C4-2B (cell line): ENCODE data around the gene FARP2.

Experiments
- H3K27ac ChIP-seq: fragments of 450-650 bp; 2 replicates; pipeline ENCODE4 v1.5.1; 2017
- CTCF ChIP-seq: fragments of 450-650 bp; conservative IDR thresholded peaks from 2 replicates; pipeline ENCODE4 v1.5.1; 2017; ENCODE audit warnings: mild to moderate bottlenecking
- ZFX ChIP-seq: fragments of 450-650 bp; IDR thresholded peaks from 2 replicates; pipeline ENCODE4 v1.6.1; 2017

The FARP2 gene

GRCh38 chr2:241468476-241468781, 112.3 kb downstream of the FARP2 start:
- TF ChIP-seq ZFX (no peak), CTCF (no peak)
- no peak overlapping the region for H3K27ac ChIP-seq

GRCh38 chr2:241469746-241470145, 113.7 kb downstream of the FARP2 start:
- TF ChIP-seq CTCF (no peak), ZFX (no peak)
- no peak overlapping the region for H3K27ac ChIP-seq

GRCh38 chr2:241473399-241473798, 117.3 kb downstream of the FARP2 start:
- H3K27ac ChIP-seq = no peak overlapping the region
- TF ChIP-seq CTCF = no peak
- TF ChIP-seq ZFX = no peak

- TF ChIP-seq ZFX = no peak
- no peak for TF ChIP-seq CTCF
- no peak overlapping the region for H3K27ac ChIP-seq
These were observed 119.2 kb downstream of the FARP2 start for GRCh38 chr2:241475267-241475666.

- no peak overlapping the region for H3K27ac ChIP-seq
- no peak for TF ChIP-seq CTCF
- no peak for TF ChIP-seq ZFX
These were observed 122.1 kb downstream of the FARP2 start for GRCh38 chr2:241478166-241478565.

- TF ChIP-seq ZFX (no peak), CTCF (no peak)
- no peak overlapping the region for H3K27ac ChIP-seq
These were observed 123.2 kb downstream of the FARP2 start for GRCh38 chr2:241479026-241479898.

GRCh38 chr2:241481687-241482086, 125.6 kb downstream of the FARP2 start:
- TF ChIP-seq ZFX (no peak), CTCF (no peak)
- H3K27ac ChIP-seq = no peak overlapping the region
